Gastroesophageal sphincter (tissue), 4 donors: ENCODE results near the gene GAS2L1. TPM values are rescaled to one million over a fixed set of nuclear protein-coding genes. Genes with fewer than 3 reads are reported as not detected.
A peak's percentile ranks its signal among the peaks of the same experiment; 100 is the strongest.

Experiments used
- ATAC-seq: fragments of 150-250 bp; one replicate; pipeline ENCODE4 v1.9.1; 2016; ENCODE audit warnings: mild to moderate bottlenecking, moderate library complexity
- H3K27ac ChIP-seq, 4 donors: fragments of 200-600 bp; sonication (generic) in 3 of 4; 1 replicate in 3 of 4; 2 replicates in 1 of 4; pipeline ENCODE4 v1.5.1; 2016 to 2019
- H3K27me3 ChIP-seq: fragments of 200-600 bp; sonication (generic); one replicate; pipeline ENCODE4 v1.5.1; 2019
- H3K36me3 ChIP-seq, 2 donors: fragments of 200-600 bp; sonication (generic); one replicate each; pipeline ENCODE4 v1.5.1; 2019; ENCODE audit warnings: control low read depth in 1 of 2
- H3K4me1 ChIP-seq, 3 donors: fragments of 200-600 bp; sonication (generic); 1 replicate in 2 of 3; 2 replicates in 1 of 3; pipeline ENCODE4 v1.5.1; 2016 to 2019; ENCODE audit warnings: control low read depth in 2 of 3
- H3K4me3 ChIP-seq, 2 donors: fragments of 200-600 bp; sonication (generic); one replicate each; pipeline ENCODE4 v1.5.1; 2019; ENCODE audit warnings: mild to moderate bottlenecking in 1 of 2, moderate library complexity in 1 of 2
- H3K9me3 ChIP-seq, 3 donors: fragments of 200-600 bp; sonication (generic); one replicate each; pipeline ENCODE4 v1.5.1; 2017 to 2019; ENCODE audit warnings: control low read depth in 2 of 3
- CTCF ChIP-seq, 4 experiments: fragments of 200-600 bp in 2 of 4; fragments of 450-650 bp in 2 of 4; sonication (generic) in 1 of 4; IDR thresholded peaks; one replicate each; pipeline ENCODE4 v1.5.1; 2017 to 2019; ENCODE audit warnings: antibody characterized with exemption in 4 of 4, mild to moderate bottlenecking in 2 of 4, moderate library complexity in 2 of 4
- EP300 ChIP-seq: sonication (generic); formaldehyde crosslinking; IDR thresholded peaks from one replicate; pipeline ENCODE4 v1.6.1; 2017; ENCODE audit warnings: antibody characterized with exemption, mild to moderate bottlenecking
- POLR2A ChIP-seq, 2 donors: fragments of 450-650 bp; IDR thresholded peaks; one replicate each; pipeline ENCODE4 v1.6.1; 2017; ENCODE audit warnings: antibody characterized with exemption in 2 of 2, mild to moderate bottlenecking in 2 of 2, moderate library complexity in 1 of 2
- POLR2AphosphoS5 ChIP-seq: sonication (generic); formaldehyde crosslinking; IDR thresholded peaks from one replicate; pipeline ENCODE4 v1.6.1; 2017; ENCODE audit warnings: antibody characterized with exemption
- WGBS, 2 donors: methylation state at CpG; one replicate each; pipeline ENCODE4 v1.1.5; 2018; ENCODE audit warnings: low coverage in 1 of 2; 5-methylcytosine and 5-hydroxymethylcytosine counted together
- total RNA-seq, 4 donors: library from RNA; depleted of rRNA; stranded (reverse); fragments of >200 nt; gene quantifications; one replicate each; pipeline ENCODE4 v1.1.0, GENCODE V29; 2016

Gene GAS2L1
- total RNA-seq, result 10 to 100 TPM; 17.8 to 65.5 (median 36.8) TPM

GRCh38 chr22:29306175-29306834 lies at the start of gene GAS2L1:
Gene GAS2L1 (plus strand): TSS chr22:29306650. CDS start chr22:29308106, 1,456 bp downstream.
- Histone ChIP-seq H3K9me3 (no peaks in the 10 kb centered on the region), H3K4me3 (peak within 1 kb of the TSS; percentile 76 to 95), H3K27ac (peak within 1 kb of the TSS; percentile 72 to 97 (median 94)), H3K36me3 (peaks cover 0 to 6% of the 10 kb centered on the region in 2 donors), H3K27me3 (no peaks in the 10 kb centered on the region), H3K4me1 (peaks cover 3 to 76% (median 45%) of the 10 kb centered on the region in 3 donors)
- WGBS, 2 donors, result no CpG with 5 or more reads among the region's 40 CpGs
- TF ChIP-seq POLR2A (IDR thresholded peaks at IDR 0.05) (no peak), POLR2AphosphoS5 (peak; percentile 53), CTCF (IDR thresholded peaks at IDR 0.05) (peak in 3 of 4 experiments; percentile 79 to 94 (median 80))
- peak; percentile 73 for ATAC-seq

- H3K27ac ChIP-seq, result no peak overlapping the region
- H3K27me3 ChIP-seq, result no peaks in the 10 kb centered on the region
- WGBS, 2 donors, result 80 to 100% methylated on average over 1 to 2 of the region's 8 CpGs
- TF ChIP-seq POLR2A (IDR thresholded peaks at IDR 0.05) (no peak), EP300 (no peak), POLR2AphosphoS5 (no peak), CTCF (IDR thresholded peaks at IDR 0.05) (no peak)
- H3K4me1 ChIP-seq, result no peaks in the 10 kb centered on the region
- H3K9me3 ChIP-seq, result no peaks in the 10 kb centered on the region
- H3K36me3 ChIP-seq, result peaks cover 0 to 28% of the 10 kb centered on the region in 2 donors
- ATAC-seq, result no peak
- H3K4me3 ChIP-seq, result no peak overlapping the region
These were observed 48.7 kb upstream of the GAS2L1 start for GRCh38 chr22:29257751-29258181.

GRCh38 chr22:29258407-29259252 lies 47.8 kb upstream of the GAS2L1 start:
- Histone ChIP-seq H3K27ac (no peak overlapping the region), H3K27me3 (no peaks in the 10 kb centered on the region), H3K9me3 (no peaks in the 10 kb centered on the region), H3K36me3 (peaks cover 0 to 34% of the 10 kb centered on the region in 2 donors), H3K4me3 (no peak overlapping the region), H3K4me1 (no peaks in the 10 kb centered on the region)
- WGBS, 2 donors, result 100% methylated on average over 1 of the region's 17 CpGs; no CpG with 5 or more reads in 1 of the 2 donors
- ATAC-seq, result no peak
- no peak for TF ChIP-seq CTCF (IDR thresholded peaks at IDR 0.05)
- TF ChIP-seq POLR2AphosphoS5, result no peak
- no peak for TF ChIP-seq EP300
- TF ChIP-seq POLR2A (IDR thresholded peaks at IDR 0.05), result no peak

- no peak for TF ChIP-seq POLR2AphosphoS5
- TF ChIP-seq EP300, result no peak
- TF ChIP-seq CTCF (IDR thresholded peaks at IDR 0.05), result no peak
- no peak for TF ChIP-seq POLR2A (IDR thresholded peaks at IDR 0.05)
- no peaks in the 10 kb centered on the region for H3K27me3 ChIP-seq
- 33 to 67% methylated on average over 1 to 2 of the region's 11 CpGs for WGBS, 2 donors
- H3K36me3 ChIP-seq, result peaks cover 0 to 42% of the 10 kb centered on the region in 2 donors
- no peaks in the 10 kb centered on the region for H3K4me1 ChIP-seq
- no peak for ATAC-seq
- H3K27ac ChIP-seq, result no peak overlapping the region
- no peaks in the 10 kb centered on the region for H3K9me3 ChIP-seq
- H3K4me3 ChIP-seq, result no peak overlapping the region
These were observed 47.1 kb upstream of the GAS2L1 start for GRCh38 chr22:29259253-29259899.
